Stimulated activated CD4-positive, alpha-beta T cell treated with anti-CD3 and anti-CD28 coated beads, Interleukin-12 subunit alpha, Interleukin-12 subunit beta, amount 100 ng/mL, for 4 hours (primary cell): ENCODE results near the gene PSMF1.

Experiments used
- DNase-seq: peaks from one replicate; pipeline ENCODE4 v3.0.0-alpha.2; 2020

Gene PSMF1

DNA sequence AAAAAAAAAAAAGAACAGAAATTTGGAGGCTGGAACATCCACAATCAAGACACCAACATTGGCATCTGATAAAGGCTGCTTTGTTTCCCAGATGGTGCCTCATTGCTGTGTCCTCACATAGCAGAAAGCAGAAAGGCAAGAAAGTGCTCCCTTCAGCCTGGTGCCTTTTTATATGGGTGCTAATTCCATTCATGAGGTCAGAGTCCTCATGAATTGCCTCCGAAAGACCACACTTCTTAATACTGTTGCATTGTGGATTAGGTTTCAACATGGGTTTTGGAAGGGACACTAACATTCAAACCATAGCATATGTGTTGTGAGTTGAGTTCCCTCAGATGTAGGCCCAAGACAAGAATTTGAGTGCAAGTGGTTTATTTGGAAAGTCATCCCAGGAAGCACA lies 76.8 kb downstream of the PSMF1 start:
- DNase-seq = no peak

DNA sequence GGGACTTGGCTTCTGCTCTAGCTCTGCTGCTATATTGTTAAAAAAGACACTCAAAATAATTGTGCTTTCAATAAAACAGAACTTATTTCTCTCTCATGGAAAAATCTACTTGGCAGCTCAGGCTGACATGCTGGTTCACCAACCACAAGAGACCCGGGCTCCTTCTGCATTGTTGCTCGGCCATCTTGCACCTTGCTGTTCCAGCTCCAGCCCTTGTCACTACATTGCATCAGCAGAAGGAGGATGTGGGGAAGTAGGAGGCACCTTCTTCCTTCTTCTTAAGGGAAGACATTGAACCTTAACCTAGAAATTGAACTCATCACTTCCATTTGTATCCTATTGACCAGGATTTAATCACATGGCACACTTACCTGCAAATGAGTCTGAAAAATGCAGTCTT lies 78.2 kb downstream of the PSMF1 start:
- DNase-seq = no peak

DNA sequence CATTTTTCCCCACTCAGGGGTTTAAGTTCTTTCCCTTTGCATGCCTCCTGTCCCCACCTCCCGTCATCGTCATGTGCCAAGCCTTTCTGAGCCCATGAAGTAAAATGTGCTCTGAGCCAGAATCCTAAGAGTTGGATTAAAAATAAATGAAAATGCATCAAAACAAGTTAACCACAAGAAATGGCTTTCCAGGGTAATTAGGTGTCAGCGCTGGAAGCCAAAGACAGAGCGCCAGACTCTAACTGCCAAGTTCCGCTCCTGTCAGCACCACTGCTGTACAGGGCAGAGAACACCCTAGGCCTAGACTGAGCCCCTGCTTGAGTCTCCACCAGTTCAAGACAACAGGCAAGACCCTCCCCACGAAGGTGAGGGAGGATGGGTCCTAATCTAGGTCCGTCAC lies 79.4 kb downstream of the PSMF1 start:
- DNase-seq = no peak

DNA sequence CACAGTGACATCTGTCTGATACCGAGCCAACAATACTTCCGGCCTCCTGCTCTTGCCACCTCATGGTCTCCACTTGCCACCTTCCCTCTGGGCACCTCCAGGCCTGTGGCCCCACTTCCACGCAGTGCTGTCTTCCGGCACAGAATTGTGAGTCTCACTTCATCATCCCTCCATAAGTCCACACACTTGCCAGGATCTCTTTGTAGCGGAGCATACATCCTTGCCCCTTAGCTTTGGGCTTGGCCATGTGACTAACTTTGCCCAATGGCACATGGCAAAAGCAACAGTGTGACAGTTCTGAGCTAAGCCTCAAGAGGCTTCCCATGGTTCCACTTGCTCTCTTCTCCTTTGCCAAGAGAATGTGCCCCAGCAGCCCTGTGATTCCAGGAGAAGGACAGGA lies 80.3 kb downstream of the PSMF1 start:
- DNase-seq = no peak

DNA sequence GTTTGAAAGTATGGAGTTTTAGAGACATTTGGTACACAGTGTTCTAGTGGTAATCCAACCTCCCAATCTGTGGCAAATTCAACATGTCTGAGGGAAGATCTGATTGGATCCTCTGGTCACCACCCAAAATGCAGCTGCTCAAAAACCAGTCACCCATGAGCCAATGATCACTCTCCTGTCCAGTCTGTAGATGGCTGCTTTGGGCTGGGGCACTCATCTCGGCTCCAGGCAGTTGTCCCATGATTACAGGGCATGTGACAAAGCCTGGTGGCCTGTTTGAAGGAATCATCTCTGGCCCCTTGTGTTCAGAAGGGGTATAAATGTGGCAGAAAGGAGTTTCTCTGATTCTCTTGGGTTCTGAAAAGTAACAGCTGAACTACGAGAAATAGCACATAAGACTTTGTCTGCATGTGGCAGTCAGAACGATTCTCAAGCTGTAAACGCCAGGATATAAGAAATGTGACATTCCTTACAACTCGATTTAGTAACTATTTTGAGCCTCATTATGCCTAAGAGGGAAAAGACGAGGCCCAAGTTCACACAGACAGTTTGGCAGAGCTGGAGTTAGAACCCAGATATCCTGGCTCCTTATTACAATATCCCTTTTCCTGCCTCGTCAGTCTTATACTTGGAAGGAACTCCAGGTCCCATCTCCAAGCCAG lies 80.9 kb downstream of the PSMF1 start:
- no peak for DNase-seq

DNA sequence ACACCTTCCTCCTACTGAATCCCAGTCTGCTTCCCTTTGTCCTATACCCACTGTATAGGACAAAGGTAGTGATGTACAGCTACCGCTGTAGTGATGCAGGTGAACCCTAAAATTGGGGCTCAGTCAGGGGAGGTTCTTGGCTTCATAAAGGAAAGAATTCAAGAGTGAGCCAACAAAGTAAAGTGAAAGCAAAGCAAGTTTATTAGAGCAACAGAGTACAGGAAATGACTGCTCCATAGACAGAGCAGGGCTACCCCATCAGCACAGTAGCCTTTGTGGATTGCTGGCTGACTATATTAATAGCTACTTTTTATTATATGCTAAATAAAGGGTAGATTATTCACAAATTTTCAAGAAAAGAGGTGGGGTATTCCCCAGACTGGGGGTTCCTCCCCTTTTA lies 81.6 kb downstream of the PSMF1 start:
- no peak for DNase-seq

DNA sequence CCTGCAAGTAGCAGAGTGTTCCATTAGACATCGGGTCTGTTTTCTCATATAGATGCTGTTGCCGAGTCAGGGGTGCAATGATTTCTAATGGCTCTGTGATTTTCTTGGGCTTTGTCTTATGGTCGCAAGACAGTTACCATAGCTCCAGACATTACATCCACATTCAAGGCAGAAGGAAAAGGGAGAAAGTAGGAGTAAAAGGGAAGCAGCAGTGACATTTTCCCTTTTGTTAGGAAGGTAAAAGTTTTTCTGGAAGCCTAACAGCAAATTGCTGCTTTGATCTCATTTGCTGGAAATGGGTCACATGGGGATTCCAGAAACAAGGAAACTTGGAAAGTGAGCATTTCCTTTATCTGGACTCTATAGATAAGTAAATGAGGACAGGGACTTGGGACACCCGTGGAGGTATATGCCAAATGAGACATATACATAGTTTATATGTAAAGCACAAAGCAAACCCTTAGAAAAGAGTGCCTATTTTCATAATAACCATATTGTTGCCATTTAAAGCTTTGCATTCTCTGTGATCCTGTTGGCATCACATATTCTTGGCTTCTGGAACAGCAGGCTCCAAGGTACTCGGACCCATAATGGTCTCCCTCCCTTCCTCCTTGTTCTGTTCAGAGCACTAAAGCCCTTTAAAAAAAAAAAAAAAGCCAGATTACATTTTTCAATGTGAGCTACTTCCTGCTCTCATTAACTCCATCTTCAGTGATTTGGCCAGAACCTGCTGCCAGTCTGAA lies 84.5 kb downstream of the PSMF1 start, which contains the start of gene C20orf202:
Gene C20orf202 (plus strand): TSS at position 693 of the 743 bp plus-strand sequence. CDS start 132 bp downstream, outside the sequence.
- DNase-seq = no peak

DNA sequence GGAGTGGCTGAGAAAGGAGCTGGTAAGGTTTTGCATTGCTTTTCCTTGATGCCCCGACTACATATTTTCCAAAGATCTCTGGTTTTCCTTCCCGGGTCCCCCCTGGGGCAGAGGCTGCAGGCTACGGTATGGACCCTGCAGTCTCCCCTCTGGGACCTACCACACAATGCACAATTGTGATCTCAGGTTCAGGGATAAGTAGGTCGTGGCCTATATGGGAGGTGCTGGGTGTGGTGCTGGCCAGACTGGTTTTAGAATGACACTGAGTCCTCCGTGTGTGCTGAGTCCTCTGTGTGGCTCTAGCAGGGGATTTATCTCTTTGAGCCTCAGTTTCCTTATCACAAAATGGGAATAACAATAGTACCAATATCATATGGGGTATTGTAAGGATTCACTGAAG lies 85.2 kb downstream of the PSMF1 start:
- no peak for DNase-seq

DNA sequence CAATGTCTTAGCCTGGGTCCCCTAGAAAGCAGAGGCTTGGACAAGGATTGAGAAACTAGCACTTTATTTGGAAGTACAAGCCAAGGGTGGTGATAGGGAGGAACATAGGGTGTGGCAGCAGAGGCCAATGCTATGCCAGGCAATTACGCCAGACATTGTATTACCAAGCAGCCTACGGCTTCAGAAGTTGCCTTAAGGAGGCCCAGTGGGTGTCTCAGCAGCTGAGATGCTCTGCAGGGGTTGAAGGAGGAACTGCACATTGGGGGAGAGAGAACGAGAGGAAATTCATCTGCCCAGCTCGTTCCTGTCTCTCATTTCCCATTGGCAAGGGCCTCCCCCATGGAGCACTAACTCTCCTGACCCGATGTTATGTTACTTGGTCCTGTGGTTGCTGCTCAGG lies 85.7 kb downstream of the PSMF1 start:
- DNase-seq = no peak

DNA sequence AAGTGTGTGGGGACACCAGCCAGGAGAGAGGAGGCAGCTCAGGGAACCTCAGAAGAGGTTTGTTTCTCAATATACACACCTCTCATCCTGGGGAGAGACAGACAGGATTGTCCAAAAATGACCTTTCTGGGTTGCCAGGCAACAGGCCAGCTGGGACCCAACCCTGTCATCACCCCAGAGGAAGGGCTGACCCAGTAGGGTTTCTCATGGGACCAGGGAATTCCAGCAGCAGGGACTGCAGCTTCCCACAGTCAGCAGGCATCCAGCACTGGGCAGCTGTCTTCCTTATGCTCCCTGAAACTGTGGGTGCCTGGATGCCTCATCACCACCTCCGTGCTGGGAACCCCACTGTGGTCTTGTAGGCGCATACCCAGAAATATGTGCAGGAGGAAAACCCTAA lies 86.2 kb downstream of the PSMF1 start:
- no peak for DNase-seq

DNA sequence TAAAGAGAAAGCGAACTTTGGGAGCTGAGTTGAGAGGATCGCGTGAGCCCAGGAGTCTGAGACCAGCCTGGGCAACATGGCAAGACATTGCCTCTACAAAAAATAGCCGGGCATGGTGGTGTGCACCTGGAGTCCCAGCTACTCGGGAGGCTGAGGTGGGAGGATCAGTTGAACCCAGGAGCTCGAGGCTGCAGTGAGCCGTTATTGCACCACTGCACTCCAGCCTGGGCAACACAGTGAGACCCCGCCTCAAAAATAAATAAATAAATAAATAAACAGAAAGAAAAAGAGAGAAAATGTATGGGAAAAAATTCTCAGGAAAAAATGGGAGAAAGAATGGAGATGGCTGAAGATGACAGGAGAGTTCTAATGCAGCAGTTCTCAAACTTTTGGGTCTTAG lies 87.4 kb downstream of the PSMF1 start:
- no peak for DNase-seq

DNA sequence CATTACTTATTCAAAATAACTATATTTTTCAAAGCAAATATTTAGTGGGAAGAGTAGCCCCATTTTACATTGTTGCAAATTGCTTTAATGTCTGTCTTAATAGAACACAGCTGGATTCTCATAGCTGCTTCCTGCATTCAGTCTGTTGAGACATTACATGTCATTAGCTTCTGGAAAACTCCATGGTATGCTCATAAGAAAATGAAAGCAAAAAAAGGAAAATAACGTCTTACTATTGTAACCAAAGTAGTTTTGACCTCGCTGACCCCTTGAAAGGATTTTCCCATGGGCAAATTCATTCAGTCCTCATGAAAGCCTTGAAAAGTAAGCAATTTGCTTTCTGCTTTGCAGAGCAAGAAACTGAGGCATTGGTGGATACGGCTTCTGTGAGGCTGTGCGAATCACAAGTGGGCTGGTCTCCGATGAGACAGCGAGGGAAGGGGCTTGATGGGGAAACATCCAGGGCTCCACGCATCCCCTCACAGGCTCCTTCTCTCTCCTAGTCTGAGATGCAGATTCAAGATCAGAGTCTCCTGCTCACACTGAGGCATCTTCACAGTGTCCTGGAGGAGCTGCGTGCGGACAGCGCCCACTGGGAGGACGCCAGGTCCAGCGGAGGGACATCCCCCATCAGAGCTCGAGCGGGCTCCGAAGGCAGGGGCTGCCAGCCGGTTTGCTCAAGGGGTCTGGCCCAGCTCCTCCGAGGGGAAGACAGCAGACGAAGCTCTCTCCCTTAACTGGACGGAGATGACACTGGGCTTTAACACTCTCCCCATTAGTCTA lies 88.2 kb downstream of the PSMF1 start:
- no peak for DNase-seq

DNA sequence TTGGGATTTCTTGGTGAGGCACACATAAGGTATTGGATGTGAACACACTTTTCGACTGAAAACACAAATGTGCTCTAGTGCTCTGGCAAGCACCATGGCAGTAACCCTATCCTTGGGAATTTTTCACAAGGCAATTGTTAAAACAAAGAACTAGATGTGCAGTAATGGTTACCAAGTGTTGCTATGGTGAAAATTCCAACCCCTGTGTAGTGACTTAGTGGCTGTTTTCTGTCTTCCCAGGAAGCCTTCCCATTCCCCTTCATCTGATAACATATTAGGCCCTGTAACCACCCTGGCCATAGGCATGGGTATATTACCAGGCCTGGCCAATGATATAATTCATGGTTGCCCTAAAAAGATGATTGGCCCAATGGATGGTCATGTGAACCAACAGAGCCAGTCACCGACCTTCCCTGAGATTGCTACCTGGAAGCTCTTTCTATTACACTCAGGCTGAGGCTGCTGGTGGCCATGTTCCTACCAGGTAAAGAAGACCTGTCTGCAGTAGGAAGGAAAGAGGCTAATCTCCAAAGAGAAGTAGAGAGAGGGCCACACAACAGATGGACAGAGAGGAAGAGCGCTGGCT lies 89.0 kb downstream of the PSMF1 start:
- DNase-seq = no peak

DNA sequence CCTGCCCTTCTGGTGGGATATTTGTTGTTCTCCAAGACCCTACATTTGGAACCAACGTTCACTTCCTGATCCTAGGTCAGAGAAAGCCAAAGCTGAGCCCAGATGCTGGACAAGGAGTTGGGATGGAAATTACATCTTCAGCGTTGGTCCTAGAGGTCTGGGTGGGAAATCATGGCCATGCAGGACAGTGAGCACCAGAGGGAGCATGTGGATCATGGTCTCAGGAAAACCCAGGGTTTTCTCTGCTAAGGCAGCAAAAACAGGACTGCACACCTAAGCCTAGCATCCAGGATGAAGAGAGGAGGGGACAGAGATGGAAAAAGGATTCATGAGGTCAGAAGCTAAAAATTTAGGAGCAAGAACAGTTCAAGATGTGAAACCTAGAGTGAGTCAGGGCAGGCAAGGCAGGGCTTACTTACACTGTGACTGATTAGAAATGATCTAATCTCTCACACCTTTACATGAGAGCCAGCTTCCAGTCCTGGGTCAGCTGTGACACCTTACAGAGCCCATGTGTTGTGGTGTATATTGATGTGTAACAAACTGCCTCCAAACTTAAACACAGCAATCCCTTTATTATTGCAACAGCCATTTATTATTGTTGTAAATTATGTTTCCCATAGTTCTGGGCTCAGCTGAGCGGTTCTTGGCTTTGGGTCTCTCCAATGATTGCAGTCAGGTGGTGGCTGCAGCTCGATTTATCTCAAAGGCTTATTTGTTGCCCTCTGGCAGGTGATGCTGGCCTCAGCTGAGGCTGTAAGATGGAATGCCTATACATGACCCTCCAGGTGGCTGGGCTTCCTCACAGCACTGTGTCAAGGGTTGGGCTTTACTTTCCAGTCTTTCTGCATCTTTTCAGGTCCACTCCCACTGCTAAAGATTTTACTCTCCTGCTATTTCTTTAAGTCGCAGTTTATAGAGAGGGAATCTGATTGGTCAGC lies 91.3 kb downstream of the PSMF1 start:
- no peak for DNase-seq

DNA sequence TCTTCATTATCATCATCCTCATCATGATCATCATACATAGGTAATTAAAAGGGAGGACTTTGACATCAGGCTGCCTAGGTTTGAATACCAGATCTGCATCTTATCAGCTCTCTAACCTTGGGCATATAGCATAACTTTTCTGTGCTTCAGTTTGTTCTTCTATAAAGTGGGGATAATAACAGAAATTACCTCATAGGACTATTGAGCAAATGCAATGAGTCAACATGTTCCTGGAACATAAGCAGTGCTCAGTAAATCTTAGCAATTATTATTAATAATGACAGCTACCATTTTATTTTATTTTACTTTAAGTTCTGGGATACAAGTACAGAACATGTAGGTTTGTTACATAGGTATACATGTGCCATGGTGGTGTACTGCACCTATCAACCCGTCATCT lies 92.1 kb downstream of the PSMF1 start:
- DNase-seq = no peak

DNA sequence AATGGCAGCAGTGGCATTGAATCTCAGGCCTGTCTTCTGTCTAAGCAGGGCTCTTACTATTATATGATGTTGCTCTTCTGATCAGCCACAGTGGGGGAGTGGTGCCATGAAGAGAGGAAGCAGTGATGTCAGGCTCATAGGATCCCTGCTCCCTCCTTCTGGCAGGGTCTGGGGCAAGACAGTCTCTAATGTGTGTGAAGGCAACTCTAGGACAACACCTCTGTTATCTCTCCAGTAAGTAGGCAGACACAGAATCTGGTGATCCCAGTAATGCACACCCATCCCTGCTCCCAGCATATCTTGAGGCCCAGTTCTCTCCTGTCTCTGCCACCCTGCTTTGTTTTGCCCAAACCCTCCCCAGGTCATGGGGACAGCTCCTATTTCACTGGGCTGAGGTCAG lies 93.6 kb downstream of the PSMF1 start:
- DNase-seq = no peak

DNA sequence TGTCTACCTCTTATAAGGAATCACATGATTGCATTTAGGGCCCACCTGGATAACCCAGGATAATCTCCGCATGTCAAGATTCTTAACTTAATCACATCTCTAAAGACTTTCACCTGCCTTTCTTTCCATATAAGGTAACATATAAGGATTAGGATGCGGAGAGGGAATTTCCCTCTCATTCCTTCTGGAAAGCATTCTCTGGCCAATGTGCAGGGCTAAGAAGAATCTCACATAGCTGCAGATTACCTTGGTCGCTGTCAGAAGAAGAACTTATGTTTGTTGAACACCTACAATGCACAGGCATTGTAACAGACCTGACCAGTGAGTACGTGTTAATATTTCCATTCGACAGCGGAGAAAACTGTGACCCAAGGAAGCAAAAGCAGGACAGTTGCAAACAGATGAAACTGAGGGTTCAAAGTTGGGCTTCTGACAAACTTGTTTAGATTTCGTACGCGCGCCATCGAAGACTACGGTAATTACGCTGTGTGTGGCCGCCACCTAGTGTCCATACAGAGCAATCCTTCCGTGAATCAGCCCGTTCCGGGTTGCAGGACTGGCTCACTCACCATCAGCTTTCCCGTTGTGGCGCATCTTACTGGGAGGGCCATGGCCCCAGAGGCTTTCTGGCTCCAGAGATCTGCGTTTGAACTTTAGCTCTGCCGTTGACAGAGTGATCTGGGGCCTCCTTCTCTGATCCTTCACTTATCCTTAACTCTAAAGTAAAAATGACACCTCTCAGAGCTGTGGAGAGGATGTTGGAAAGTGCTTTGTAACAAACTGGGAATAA lies 94.4 kb downstream of the PSMF1 start:
- DNase-seq = peak; percentile 61

DNA sequence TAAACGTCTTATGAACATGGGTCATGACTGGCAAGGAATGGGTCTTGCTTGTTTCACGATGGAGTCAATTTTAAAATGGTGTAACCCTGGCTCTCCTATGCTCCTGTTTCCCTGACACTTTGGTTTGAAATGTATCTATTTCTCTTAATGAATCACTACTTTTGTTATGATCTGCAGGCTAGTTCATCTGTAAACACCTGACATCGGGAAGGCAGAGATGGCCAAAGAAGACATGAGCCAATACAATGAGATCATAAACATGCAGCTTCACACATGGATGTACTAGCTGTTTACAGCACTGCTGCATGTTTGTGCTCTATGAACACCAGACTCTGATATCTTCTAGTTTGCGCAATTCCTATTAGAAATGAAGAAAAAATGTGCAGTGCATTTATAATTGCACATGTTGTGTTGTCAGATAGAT lies 96.4 kb downstream of the PSMF1 start:
- no peak for DNase-seq

DNA sequence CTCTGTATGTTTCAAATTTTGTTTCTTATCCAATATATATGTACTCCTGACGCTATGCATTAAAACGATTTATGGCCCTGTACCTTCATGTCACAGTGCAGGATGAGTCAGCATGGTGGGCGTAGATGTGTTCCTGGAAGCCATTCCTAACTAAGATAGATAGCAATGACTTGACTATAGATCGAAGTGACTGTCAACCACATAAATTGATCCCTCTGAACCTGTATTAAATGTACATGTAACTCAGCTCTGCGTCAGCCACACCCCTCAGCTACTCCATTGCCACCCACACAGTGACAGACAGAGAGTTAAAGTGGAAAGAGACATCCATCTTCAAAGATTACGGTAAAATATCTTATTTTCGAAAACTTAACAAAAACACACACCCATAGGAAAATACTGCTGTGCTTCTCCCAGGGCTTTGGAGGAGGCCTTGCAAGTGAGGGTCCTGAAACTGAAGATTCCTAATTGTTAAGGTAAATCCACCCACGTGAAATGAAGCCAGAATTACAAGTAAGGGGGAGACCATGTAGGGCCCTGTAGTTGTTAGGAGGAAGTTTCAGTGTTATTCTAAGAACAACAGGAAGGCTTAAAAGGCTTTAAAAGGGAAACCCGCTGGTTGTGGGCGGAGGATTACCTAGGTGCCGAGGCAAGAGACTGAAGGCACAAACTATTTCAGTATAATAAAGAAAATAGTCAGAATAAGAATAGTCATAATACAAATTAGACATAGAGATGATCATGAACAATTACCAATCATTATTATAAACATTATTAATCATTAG lies 97.2 kb downstream of the PSMF1 start:
- DNase-seq = peak; percentile 41
